ENCODE measurements around the gene TSPEAR.

Gene TSPEAR

DNA sequence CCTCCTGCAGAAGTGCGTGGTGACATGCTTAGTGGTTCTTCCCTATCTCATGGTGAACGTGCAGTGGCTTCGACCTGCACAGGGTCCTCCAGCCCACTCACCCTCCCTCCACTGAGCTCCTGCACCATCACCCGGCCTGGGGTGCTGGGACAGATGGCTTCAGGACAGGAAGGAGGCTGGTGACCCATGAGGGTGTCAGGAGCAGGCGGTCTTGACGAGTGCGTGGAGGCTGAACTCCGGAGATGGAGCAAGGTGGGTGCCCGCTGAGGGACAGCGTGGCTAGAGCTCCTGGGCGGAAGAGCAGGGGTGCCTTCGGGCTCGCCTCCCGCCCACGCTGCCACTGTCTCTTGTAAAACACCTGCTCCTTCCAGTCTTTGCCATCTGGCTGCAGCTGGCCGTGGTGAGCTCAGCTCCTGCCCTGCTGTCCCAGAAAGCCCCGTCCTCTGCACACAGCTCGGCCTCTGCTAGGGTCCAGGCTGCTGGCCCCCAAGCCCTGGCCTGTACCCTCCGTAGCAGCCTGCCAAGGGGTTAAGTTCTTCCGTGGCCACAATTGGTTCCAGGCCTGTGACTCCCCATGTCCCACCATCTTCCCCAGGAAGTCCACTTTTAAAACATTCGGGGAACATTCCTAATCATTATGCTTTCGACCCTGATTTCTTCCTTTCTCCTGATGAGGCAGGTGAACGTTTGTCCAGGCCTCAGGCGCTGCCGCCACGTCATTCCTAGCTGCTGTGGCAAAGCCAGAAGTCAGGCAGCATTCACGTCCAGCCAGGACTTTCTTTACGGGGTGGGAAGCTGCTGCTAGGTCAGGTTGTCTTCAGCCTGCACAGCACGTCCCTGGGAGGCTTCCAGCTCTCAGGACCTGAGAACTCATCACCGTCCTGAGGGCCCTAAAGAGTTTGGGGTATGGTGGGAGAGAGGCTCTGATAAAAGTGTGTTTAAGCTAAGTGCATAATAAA lies 179.5 kb downstream of the TSPEAR start:
- DNase-seq (ENCODE audit: low read depth in 4 of 4, low spot score in 1 of 4): no peak

DNA sequence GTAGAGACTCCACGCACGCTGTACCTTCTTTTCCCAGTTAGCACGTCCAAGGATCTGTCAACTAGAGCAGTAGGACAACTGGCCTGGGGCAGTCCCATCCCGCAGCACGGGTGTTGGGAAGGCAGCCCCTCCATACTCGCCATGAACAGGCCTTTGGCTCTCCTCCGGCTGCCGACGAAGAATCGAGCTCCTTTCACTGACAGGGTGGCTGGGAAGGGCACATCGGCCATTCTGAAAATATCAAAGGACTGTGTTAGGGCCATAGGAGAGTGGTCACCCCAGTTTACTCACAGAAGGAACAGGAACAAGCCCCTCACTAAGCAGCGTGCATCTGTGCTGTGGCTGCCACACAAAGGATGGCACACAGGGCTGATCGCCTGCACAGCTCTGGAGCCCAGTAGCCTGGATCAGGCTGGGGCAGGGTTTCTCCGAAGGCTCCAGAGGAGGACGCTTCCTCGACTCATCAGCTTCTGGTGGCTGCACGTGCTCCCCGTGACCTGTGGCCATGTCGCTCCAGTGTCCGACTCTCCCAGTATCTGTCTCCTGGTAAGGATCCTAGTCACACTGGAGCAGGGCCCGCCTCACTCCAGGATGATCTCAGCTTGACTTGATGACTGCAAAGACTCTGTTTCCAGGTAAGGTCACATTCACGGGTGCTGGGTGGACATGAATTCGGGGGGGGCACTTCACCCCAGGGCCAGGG lies 180.3 kb downstream of the TSPEAR start:
- DNase-seq (ENCODE audit: low read depth in 4 of 4, low spot score in 1 of 4): no peak

DNA sequence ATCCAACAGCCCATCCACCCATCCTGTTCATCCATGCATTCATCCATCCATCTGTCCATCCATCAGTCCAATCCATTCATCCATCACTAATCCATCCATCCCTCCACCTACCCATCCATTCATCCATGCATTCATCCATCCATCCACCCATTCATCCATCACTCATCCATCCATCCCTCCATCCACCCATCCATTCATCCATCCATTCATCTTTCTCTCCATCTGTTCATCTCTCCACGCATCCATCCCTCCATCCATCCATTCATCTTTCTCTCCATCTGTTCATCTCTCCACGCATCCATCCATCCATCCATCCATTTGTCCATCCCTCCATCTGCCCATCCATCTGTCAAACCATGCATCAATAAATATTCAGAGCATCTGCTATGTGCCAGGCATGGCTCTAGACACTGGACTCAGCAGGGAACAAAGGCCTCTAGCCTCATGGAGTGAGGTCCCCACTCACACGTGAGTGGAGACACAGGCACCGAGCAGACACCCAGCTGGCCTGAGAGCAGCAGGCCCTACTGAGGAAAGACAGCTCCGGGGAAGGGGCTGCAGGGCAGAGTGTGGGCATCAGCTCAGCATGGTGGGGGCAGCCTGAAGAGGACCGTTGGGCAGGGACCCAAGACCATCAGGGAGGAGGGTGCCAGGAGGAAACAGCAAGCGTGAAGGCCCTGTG lies 181.0 kb downstream of the TSPEAR start:
- no peak for DNase-seq (ENCODE audit: low read depth in 4 of 4, low spot score in 1 of 4)

DNA sequence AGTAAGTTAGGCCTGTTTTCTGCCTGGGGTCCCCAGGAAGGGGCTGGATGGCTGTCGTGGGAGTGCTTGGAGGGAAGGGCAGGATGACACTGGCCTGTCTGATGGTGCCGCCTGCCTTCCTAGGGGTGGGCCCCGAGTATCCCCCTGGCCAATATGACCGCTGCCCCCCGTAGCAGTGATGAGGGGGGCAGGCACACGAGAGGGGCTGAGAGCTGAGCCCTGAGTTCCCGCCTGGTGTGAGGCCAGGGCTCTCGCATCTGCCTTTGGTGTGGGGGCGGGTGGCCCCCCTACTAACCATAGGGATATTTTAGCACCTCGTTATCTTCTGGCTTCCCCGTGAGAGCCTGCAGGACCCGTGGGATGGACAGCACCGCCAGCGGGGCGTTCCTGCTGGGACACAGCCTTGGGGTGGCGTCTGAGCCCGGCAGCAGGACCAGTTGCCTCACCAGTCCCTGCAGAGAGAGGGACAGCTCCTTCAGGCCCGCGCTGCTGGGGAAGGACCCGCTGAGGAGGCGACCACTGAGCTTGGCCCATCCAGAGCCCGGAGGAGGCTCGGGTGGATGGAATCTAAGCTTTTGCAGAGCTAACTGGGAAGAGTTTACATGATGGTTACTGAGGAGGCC lies 181.8 kb downstream of the TSPEAR start:
- DNase-seq (ENCODE audit: low read depth in 4 of 4, low spot score in 1 of 4): no peak

DNA sequence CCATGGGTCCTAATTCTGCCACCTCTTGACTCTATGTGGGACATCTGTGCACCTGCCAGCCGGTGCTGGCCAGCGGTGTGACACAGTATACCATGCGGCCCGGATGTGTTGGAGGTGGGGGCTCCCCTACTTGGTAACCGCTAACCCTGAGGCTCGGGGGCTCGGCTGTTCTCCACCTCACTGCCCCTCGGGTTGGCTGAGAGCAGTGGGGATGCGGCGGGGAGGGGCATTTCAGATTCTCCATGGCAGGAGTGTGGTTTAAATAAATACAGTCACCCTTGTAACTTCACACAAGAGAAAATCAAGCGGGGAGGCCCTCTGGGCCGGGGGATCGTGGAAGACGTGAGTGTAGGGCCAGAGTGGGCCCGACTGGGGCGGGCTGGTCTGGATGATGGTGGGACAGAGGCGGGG lies 182.4 kb downstream of the TSPEAR start:
- DNase-seq (ENCODE audit: low read depth in 4 of 4, low spot score in 1 of 4): no peak

DNA sequence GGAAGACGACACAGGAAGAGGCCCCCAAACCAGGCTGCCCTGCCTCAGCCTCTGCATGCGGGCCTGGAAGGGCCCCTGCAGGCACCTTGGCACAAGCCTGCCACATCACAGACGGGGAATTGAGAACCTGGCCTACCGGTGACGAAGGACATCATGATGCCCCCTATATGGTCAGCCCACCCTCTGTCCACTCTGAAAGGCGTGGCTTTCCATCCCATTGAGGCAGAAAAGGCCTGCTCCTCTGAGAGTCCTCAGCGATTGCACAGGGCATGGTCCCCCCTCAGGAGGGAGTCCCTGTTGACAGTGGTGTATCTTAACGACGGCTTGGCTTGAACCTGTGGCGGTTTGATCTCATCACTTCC lies 182.8 kb downstream of the TSPEAR start:
- no peak for DNase-seq (ENCODE audit: low read depth in 4 of 4, low spot score in 1 of 4)

DNA sequence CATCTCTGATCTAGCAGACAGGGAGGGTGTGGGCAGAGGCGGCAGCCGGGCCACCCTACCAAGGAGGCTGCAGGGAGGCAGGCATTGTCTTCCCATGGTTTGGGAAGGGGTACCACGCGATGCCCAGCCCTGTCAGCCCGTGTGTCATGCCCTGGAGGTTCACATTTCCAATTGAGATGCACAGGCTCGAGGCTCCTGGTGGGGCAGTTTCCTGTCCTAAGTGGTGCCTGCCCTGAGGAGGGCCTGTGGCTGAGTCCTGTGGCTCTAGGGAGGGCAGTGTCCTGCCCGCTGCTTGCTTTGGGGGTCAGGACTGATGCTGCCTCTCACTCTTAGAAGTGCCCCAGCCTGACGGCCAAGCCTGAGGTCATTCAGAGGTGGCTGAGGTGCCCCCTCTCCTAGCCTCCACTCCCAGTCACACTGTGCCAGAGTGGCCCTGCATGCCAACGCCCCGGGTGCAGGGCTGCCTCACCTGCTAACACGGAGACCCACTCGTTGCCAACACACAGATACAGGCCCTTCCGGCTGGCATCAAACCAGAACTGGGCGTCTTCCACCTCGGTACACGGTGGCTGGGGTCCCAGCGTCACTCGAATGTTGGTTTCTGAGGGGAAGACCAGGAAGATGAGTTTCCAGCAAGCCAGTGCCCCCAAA lies 183.3 kb downstream of the TSPEAR start:
- no peak for DNase-seq (ENCODE audit: low read depth in 4 of 4, low spot score in 1 of 4)

DNA sequence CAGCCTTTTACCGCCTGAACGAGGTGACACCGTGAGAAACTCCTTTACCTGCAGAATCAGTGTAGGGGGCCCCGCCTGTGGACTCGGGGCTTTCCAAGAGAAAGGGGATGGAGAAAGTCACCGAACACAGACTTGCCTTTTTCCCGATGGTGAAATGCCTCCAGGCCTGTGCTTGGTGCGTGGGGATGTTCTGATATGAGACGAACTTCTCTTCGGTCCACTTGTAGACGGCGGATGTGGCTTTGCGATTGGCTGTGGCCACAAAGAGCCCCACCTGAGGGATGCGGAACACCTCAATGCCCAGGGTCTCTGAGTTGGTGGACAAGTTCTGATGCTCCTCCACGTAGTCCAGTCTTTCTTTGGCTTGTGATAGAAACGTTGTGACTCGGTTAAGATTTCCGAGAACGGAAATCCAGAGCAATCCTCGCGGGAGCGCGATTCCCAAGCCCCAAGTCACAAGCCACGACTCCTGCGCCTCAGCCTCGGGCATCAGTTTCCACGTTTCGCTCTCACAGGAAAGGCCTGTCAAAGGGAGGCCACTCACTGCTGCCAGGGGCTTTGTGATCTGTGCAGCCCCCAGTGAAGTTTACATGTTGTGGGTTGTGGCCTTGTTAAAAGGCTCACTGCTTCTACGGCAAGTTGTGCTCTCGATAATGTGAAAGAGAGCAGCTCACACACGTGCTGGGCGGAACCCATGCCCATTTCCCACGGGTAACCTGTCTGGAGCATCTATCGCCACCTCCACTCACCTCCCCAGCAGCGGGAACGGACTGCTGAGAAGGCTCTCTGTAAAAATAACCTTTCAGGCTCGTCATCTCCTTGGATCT lies 184.0 kb downstream of the TSPEAR start:
- no peak for DNase-seq (ENCODE audit: low read depth in 4 of 4, low spot score in 1 of 4)

DNA sequence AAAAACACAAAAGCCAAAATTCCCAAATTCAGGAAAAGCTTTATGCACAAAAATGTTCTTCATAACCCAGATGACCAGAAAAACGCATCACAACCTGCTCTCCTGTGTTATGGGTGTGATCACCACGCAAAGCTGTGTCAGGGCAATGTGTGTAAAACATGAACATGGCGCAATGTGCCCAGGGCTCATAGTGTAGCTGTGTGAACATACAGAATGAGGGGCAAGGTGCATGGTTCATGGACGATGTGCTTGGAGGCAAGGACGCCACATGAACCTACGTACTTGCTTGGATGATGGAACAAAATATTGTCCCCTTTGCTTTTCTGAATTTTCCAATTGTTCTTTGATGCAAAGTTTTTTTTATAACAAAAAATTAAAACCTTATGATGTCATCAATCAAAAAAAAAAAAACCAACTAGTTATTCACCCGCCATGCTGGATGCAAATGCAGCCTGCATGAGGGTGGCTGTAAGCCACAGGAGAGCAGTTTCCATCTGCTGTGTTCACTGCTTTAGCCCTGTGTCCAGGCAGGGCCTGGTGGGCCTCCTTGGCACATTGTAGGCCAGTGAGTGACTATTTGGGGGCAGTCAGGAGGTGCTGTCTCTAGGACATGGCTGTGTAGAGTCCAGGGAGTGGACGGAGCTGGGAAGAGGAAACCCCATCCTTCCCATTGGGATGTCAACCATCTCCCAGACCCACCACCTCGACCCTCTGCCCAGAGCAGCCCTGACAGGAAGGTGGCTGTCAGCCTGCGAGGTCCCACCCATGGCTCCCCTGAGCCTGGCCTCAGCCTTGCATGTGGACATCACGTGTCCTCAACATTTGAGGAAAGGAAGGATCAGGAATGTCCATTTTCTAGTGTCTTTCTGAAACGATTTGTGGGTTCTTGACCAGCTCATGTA lies 185.0 kb downstream of the TSPEAR start:
- DNase-seq (ENCODE audit: low read depth in 4 of 4, low spot score in 1 of 4): no peak

DNA sequence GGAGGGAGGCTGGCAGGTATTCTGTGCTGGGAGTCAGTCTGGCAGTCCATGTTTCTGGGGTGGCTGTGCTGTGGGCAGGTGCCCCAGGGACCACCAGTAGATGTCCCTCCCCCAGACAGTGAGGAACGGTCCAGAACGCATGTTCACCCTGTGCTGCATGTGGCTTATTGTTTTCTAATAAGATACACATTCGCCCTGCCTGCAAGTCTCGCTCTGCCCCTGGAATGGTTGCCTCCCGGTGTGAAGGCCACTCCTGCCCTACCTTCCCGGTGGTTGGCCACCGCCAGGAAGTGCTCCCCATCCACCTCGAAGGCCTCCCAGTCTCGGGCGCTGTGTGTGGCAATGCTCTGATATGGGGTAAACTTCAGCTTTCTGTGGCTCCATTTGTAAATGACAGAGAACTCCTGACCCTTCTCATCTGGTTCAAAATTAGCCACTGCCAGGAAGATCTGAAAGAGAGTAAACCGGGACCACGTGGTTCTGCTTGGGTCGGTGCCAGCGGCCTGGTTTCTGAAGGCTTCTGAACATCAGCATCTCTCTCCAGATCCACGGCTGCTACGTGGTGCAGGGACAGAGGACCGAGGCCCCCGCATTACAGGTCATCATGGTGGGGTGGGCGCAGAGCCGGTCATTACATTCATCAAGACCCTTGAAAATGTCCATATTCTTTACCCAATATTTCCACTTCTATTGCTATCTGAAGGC lies 185.8 kb downstream of the TSPEAR start:
- no peak for DNase-seq (ENCODE audit: low read depth in 4 of 4, low spot score in 1 of 4)

DNA sequence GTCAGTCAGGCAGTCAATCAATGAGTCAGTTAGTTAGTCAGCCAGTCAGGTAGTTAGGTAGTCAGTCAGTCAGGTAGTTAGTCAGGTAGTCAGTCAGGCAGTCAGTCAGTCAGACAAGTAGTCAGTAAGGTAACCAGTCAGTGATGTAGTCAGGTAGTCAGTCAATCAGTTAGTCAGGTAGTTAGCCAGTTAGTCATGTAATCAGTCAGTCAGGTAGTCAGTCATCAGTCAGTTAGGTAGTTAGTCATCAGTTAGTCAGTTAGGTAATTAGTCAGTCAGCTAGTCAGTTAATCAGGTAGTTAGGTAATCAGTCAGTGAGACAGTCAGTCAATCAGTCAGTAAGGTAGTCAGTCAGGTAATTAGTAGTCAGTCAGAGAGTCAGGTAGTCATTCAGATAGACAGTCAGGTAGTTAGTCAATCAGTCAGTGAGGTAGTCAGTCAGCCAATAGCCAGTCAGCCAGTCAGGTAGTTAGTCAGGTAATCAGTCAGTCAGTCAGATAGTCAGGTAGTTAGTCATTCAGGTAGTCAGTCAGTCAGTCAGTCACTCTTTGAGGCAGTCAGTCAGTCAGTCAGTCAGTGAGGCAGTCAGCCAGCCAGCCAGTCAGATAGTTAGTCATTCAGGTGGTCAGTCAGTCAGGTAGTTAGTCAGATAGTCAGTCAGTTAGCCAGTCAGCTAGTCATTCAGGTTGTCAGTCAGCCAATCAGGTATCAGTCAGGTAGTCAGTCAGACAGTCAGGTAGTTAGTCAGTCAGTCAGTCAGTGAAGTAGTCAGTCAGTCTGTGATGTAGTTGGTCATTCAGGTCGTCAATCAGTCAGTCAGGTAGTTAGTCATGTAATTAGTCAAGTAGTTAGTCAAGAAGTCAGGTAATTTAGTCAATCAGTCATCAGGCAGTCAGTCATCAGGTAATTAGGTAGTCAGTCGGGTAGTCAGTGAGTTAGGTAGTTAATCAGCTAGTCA lies 186.7 kb downstream of the TSPEAR start:
- no peak for DNase-seq (ENCODE audit: low read depth in 4 of 4, low spot score in 1 of 4)

DNA sequence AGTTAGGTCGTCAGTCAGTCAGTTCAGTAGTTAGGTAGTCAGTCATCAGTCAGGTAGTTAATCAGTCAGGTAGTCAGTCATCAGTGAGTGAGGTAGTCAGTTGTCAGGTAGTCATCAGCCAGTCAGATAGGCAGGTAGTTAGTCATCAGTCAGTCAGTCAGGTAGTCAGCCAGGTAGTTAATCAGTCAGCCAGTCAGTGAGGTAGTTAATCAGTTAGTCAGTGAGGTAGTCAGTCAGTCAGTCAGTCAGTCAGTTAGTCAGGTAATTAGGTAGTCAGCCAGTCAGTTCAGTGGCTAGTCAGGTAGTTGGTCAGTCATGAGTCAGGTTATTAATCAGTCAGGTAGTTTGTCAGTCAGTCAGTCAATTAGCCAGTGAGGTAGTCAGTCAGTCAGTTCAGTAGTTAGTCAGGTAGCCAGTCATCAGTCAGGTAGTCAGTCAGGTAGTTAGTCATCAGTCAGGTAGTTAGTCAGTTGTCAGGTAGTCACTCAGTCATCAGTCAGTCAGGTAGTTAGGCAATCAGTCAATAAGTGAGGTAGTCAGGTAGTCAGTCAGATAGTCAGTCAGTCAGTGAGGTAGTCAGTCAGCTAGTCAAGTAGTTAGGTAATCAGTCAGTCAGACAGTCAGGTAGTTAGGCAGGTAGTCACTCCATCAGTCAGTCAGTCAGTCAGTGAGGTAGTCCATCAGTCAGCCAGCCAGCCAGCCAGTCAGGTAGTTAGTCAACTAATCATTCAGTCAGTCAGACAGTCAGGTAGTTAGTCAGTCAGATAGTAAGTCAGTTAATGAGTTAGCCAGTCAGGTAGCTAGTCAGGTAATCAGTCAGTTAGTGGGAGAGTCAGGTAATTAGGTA lies 187.6 kb downstream of the TSPEAR start:
- DNase-seq (ENCODE audit: low read depth in 4 of 4, low spot score in 1 of 4): no peak

DNA sequence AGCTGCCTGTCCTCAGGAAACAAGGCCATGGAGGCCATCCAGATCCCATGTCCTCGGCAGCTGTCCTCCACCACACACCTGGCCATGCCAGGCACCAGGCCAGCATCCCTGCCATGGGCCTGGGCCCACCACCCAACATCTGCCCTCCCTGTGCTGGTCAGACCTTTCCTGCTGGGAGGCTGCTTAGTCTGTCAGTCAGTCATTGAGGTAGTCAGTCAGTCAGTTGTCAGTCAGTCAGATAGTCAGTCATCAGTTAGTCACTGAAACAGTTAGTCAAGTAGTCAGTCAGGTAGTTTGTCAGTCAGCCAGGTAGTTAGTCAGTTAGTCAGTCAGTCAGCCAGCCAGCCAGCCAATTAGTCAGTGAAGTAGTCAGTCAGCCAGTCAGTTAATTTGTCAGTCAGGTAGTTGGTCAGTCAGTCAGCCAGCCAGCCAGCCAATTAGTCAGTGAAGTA lies 188.6 kb downstream of the TSPEAR start:
- no peak for DNase-seq (ENCODE audit: low read depth in 4 of 4, low spot score in 1 of 4)

DNA sequence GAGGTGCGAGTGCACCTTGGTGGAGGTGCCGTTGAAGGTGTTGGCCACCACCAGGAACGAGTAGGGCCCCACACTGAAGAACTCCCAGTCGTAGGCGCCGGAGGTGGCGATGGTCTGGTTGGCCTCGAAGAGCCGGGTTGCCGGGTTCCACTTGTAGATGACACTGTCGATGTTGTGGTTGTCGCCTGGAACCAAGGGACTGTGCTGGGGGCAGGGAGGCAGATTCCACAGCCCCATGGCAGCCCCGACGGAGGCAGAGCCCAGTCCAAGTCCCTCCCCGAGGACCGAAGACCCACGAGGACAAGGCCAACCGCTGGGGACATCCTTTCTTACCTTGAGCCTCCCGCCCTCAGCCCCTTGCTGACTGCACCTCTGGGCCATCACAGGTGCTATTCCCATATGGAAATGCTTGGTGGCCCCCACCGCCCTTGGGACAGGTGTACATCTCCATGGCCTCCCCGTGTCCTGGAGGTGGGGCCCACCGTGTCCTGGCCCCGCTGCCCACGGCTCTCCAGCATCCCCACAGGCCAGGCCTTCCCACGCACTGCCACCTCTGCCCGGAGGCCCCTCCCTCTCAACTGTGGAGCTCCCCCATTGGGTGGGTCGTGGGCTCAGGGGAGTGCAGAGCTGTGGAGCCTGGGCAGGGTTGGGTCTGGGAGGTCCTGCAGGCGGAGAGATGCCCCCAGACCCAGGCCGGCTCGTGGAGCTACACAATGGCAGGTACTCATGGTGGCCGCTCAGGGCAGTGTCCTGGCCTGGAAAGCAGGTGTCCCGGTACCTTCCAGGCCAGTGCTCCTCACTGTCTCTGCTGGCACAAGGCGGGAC lies 189.2 kb downstream of the TSPEAR start:
- no peak for DNase-seq (ENCODE audit: low read depth in 4 of 4, low spot score in 1 of 4)

DNA sequence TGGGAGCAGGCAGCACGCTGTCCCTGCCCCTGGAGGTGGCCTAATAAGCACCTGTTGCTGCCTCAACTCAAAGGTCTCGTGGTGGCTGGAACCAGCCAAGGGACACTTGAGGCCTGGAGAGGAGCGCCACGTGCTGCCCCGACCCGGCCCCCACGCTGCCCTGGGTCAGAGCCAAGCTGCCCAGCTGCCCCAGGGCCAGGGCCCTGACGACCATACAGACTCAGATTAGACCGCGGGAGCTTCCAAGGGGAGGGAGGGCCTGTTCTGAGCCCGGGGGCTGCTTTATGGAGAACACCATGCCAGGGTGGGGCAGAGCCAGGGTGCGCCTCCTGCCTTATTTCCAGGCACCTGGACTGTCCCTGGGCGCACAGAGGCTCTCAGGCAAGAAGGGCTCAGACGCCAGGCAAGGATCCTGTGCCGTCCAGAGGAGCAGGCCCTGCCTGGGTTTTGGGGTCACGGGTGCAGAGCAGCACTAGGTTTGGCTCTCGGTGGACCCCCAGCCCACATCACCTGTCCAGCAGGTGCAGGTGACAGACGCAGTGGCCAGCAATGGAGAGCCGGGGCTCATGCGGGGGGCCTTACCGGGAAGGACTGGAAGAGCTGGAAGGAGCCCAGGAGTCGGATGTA lies 190.0 kb downstream of the TSPEAR start:
- no peak for DNase-seq (ENCODE audit: low read depth in 4 of 4, low spot score in 1 of 4)
